IMR-90 (cell line): Measurements from ENCODE around the gene TMEM176B. TPM values are rescaled to one million over a fixed set of nuclear protein-coding genes. Genes with fewer than 3 reads are reported as not detected.

Source experiments
- ATAC-seq: fragments of 200-7000 bp; cut with Tn5 transposase; 2 replicates; pipeline ENCODE4 v1.9.1; 2020; ENCODE audit warnings: low read depth, mild to moderate bottlenecking, moderate library complexity
- BruUV-seq: library from RNA; stranded (reverse); fragments of 400-500 nt; replicated peaks from 2 replicates; lab custom pipeline; 2021; lab: Mats Ljungman, UMichigan
- CTCF ChIA-PET: fragments of 300-600 bp; formaldehyde crosslinking; extraction: SDS; loops from one replicate; lab custom pipeline; 2021; ENCODE audit warnings: antibody characterized with exemption; lab: Yijun Ruan, JAX
- POLR2A ChIA-PET: fragments of 300-600 bp; sonication (Branson Sonifier 250); formaldehyde crosslinking; loops from one replicate; lab custom pipeline; 2022; ENCODE audit warnings: antibody characterized with exemption; ENCODE audit not compliant: unreplicated experiment; lab: Charles Lee
- DNase-seq: peaks from one replicate; pipeline ENCODE4 v3.0.0; 2013
- H2AFZ ChIP-seq: replicated peaks from 2 replicates; pipeline ENCODE3; 2013; ENCODE audit warnings: low read length, mild to moderate bottlenecking; ENCODE audit not compliant: poor library complexity
- H2AK5ac ChIP-seq: 2 replicates; pipeline ENCODE4 v1.6.1; 2013; ENCODE audit warnings: low read depth, low read length, inconsistent platforms
- H2AK9ac ChIP-seq: replicated peaks from 2 replicates; pipeline ENCODE3; 2013; ENCODE audit warnings: mild to moderate bottlenecking, low read depth, low read length, moderate library complexity; ENCODE audit not compliant: poor library complexity
- H2BK120ac ChIP-seq: 2 replicates; pipeline ENCODE4 v1.6.1; 2013; ENCODE audit warnings: low read depth, low read length, inconsistent platforms
- H2BK15ac ChIP-seq: 3 replicates; pipeline ENCODE4 v1.6.1; 2013; ENCODE audit warnings: low read depth, low read length, inconsistent platforms
- H2BK20ac ChIP-seq: 2 replicates; pipeline ENCODE4 v1.6.1; 2013; ENCODE audit warnings: low read depth, mild to moderate bottlenecking, inconsistent platforms, low read length, moderate library complexity
- H2BK5ac ChIP-seq: 2 replicates; pipeline ENCODE4 v1.6.1; 2013; ENCODE audit warnings: mild to moderate bottlenecking, low read depth, low read length, inconsistent platforms; ENCODE audit not compliant: poor library complexity, severe bottlenecking
- H3K14ac ChIP-seq: replicated peaks from 2 replicates; pipeline ENCODE4 v1.6.1; 2013; ENCODE audit warnings: low read depth, low read length, inconsistent platforms
- H3K18ac ChIP-seq: 2 replicates; pipeline ENCODE4 v1.6.1; 2013; ENCODE audit warnings: low read depth, low read length, control low read depth
- H3K23ac ChIP-seq: 2 replicates; pipeline ENCODE4 v1.6.1; 2013; ENCODE audit warnings: low read depth, low read length, inconsistent platforms
- H3K27ac ChIP-seq: 2 replicates; pipeline ENCODE4 v1.5.1; 2013; ENCODE audit warnings: mild to moderate bottlenecking, control low read depth, low read length; ENCODE audit not compliant: insufficient read depth
- H3K27me3 ChIP-seq: 2 replicates; pipeline ENCODE4 v1.6.1; 2013; ENCODE audit warnings: low read length; ENCODE audit not compliant: control insufficient read depth, insufficient read depth
- H3K36me3 ChIP-seq: 2 replicates; pipeline ENCODE4 v1.6.1; 2013; ENCODE audit warnings: low read length, mixed read lengths; ENCODE audit not compliant: control insufficient read depth, insufficient read depth
- H3K4ac ChIP-seq: 2 replicates; pipeline ENCODE4 v1.6.1; 2013; ENCODE audit warnings: low read depth, low read length, inconsistent platforms
- H3K4me1 ChIP-seq: 2 replicates; pipeline ENCODE4 v1.6.1; 2013; ENCODE audit warnings: low read length, mixed read lengths; ENCODE audit not compliant: control insufficient read depth, insufficient read depth
- H3K4me2 ChIP-seq: 2 replicates; pipeline ENCODE4 v1.6.1; 2013; ENCODE audit warnings: low read depth, mild to moderate bottlenecking, control low read depth, low read length, moderate library complexity
- H3K4me3 ChIP-seq: 2 replicates; pipeline ENCODE4 v1.5.1; 2013; ENCODE audit warnings: low read depth, mild to moderate bottlenecking, control low read depth, low read length, moderate library complexity; ENCODE audit not compliant: insufficient read depth
- H3K56ac ChIP-seq: 2 replicates; pipeline ENCODE4 v1.6.1; 2013; ENCODE audit warnings: low read length, inconsistent platforms; ENCODE audit not compliant: insufficient read depth; ENCODE audit errors: extremely low read depth
- H3K79me1 ChIP-seq, 2 experiments: 2 replicates each; pipeline ENCODE4 v1.6.1; 2013; ENCODE audit warnings: low read length in 2 of 2, inconsistent platforms in 1 of 2, low read depth in 1 of 2
- H3K9ac ChIP-seq: 2 replicates; pipeline ENCODE4 v1.6.1; 2013; ENCODE audit warnings: low read depth, low read length, control low read depth
- H3K9me1 ChIP-seq: 2 replicates; pipeline ENCODE4 v1.6.1; 2013; ENCODE audit warnings: low read length, inconsistent platforms; ENCODE audit not compliant: insufficient read depth
- H3K9me3 ChIP-seq: 2 replicates; pipeline ENCODE4 v1.6.1; 2013; ENCODE audit warnings: low read length; ENCODE audit not compliant: control insufficient read depth, insufficient read depth
- H4K20me1 ChIP-seq: 2 replicates; pipeline ENCODE4 v1.6.1; 2013; ENCODE audit warnings: low read length, inconsistent platforms; ENCODE audit not compliant: insufficient read depth
- H4K5ac ChIP-seq: 2 replicates; pipeline ENCODE4 v1.6.1; 2013; ENCODE audit warnings: mild to moderate bottlenecking, low read depth, low read length, control low read depth
- H4K8ac ChIP-seq, 2 experiments: 2 replicates each; pipeline ENCODE4 v1.6.1; 2013; ENCODE audit warnings: low read depth in 2 of 2, low read length in 2 of 2, control low read depth in 1 of 2, inconsistent platforms in 1 of 2
- H4K91ac ChIP-seq: 2 replicates; pipeline ENCODE4 v1.6.1; 2013; ENCODE audit warnings: low read depth, low read length, inconsistent platforms; ENCODE audit not compliant: insufficient read depth
- CEBPB ChIP-seq: IDR thresholded peaks from 2 replicates; pipeline ENCODE4 v1.6.1; 2012; ENCODE audit warnings: low read depth, low read length, improper control_type of control experiment
- CHD1 ChIP-seq: IDR thresholded peaks from 2 replicates; pipeline ENCODE4 v1.6.1; 2012; ENCODE audit warnings: low read depth, low read length, improper control_type of control experiment
- CTCF ChIP-seq: conservative IDR thresholded peaks from 2 replicates; pipeline ENCODE4 v1.5.1; 2012; ENCODE audit warnings: mild to moderate bottlenecking, low read depth, low read length, improper control_type of control experiment
- MAFK ChIP-seq: IDR thresholded peaks from 2 replicates; pipeline ENCODE4 v1.6.1; 2012; ENCODE audit warnings: low read depth, low read length, improper control_type of control experiment
- MXI1 ChIP-seq: IDR thresholded peaks from 2 replicates; pipeline ENCODE4 v1.6.1; 2012; ENCODE audit warnings: low read depth, mild to moderate bottlenecking, low read length, moderate library complexity, borderline replicate concordance
- POLR2A ChIP-seq: IDR thresholded peaks from 2 replicates; pipeline ENCODE4 v1.6.1; 2012; ENCODE audit warnings: mild to moderate bottlenecking, low read depth, low read length
- RCOR1 ChIP-seq: IDR thresholded peaks from 2 replicates; pipeline ENCODE4 v1.6.1; 2012; ENCODE audit warnings: mild to moderate bottlenecking, low read length, improper control_type of control experiment; ENCODE audit not compliant: insufficient replicate concordance
- RFX5 ChIP-seq: IDR thresholded peaks from 2 replicates; pipeline ENCODE4 v1.8.0; 2012; ENCODE audit warnings: low read depth, mild to moderate bottlenecking, low read length, moderate library complexity
- WGBS, 2 experiments: methylation state at CpG; one replicate each; pipeline versions ENCODE4 v1.1.5 to v1.1.7; 2013; ENCODE audit warnings: missing lambda C conversion rate in 2 of 2; ENCODE audit not compliant: insufficient read length in 1 of 2; ENCODE audit errors: extremely low coverage in 2 of 2; 5-methylcytosine and 5-hydroxymethylcytosine counted together
- dilution Hi-C: fragments of 300-500 bp; cut with HindIII; formaldehyde crosslinking; loops from one replicate; pipeline ENCODE4 v1.14.3; 2018; ENCODE audit warnings: low sequenced_read_pairs; ENCODE audit not compliant: unreplicated experiment
- in situ Hi-C: fragments of 300-500 bp; cut with MboI; formaldehyde crosslinking; loops from 3 replicates; pipeline ENCODE4 v1.14.3; 2019; ENCODE audit warnings: low sequenced_read_pairs, inconsistent platforms, mixed read lengths
- intact Hi-C: fragments of 100-400 bp; cut with micrococcal nuclease; formaldehyde crosslinking; loops from 2 replicates; pipeline ENCODE4 v1.10.0; 2022
- polyA plus RNA-seq, 3 experiments: library from polyadenylated mRNA; depleted of rRNA; stranded (reverse); fragments of >200 nt; gene quantifications; 2 replicates each; pipeline ENCODE4 v1.2.3, GENCODE V29; 2012; ENCODE audit warnings: low replicate concordance in 1 of 3
- total RNA-seq: library from RNA; depleted of rRNA; stranded (reverse); fragments of >200 nt; gene quantifications from 2 replicates; pipeline ENCODE4 v1.2.3, GENCODE V29; 2012

Gene TMEM176B
- total and polyA plus RNA-seq, 2 of the 4 experiments (the other 2 are of a cell fraction): not detected

- H3K9ac ChIP-seq: no peak overlapping the region
- no peak overlapping the region for H3K56ac ChIP-seq
- dilution Hi-C loops (no loop called here), in situ Hi-C loops (no loop called here), intact Hi-C loops (no loop called here)
- H3K4me3 ChIP-seq: no peak overlapping the region
- no peak overlapping the region for H4K8ac ChIP-seq
- no peaks in the 10 kb centered on the region; the same call in 1 of the 2 replicates for H3K27me3 ChIP-seq
- H3K9me3 ChIP-seq: no peaks in the 10 kb centered on the region; the same call in 1 of the 2 replicates
- no peak overlapping the region for H3K18ac ChIP-seq
- no peak for ATAC-seq
- POLR2A ChIA-PET: no interaction called here
- no peak overlapping the region for H2BK120ac ChIP-seq
- no peak overlapping the region for H3K23ac ChIP-seq
- H4K5ac ChIP-seq: no peak overlapping the region
- H3K14ac ChIP-seq: no peak overlapping the region
- no peaks in the 10 kb centered on the region for H3K9me1 ChIP-seq
- no peak overlapping the region for H2BK20ac ChIP-seq
- H2AK9ac ChIP-seq: no peak overlapping the region
- H2AK5ac ChIP-seq: no peak overlapping the region
- no CpG with 5 or more reads among the region's 2 CpGs for WGBS, 2 experiments
- no peaks in the 10 kb centered on the region for H4K20me1 ChIP-seq
- DNase-seq: no peak
- H2AFZ ChIP-seq: no peak overlapping the region
- H3K4ac ChIP-seq: no peak overlapping the region
- TF ChIP-seq CEBPB (no peak), RCOR1 (no peak), MXI1 (no peak), MAFK (no peak), POLR2A (no peak), CTCF (no peak), RFX5 (no peak), CHD1 (no peak)
- CTCF ChIA-PET: no interaction called here
- no peak overlapping the region for H3K4me2 ChIP-seq
- no peaks in the 10 kb centered on the region for H3K79me1 ChIP-seq
- BruUV-seq: no TSS peak
- H3K4me1 ChIP-seq: no peaks in the 10 kb centered on the region; the same call in 1 of the 2 replicates
- no peak overlapping the region for H3K27ac ChIP-seq
- H3K36me3 ChIP-seq: no peaks in the 10 kb centered on the region
- no peak overlapping the region for H2BK5ac ChIP-seq
- H4K91ac ChIP-seq: no peak overlapping the region
- no peak overlapping the region for H2BK15ac ChIP-seq
Observed at GRCh38 chr7:150828384-150828783, 28.2 kb upstream of the TMEM176B start.
